Measurements from ENCODE around the gene GNPTAB. TPM values are rescaled to one million over a fixed set of nuclear protein-coding genes. Genes with fewer than 3 reads are reported as not detected.
"Not testable (repeated sequence)": the region's sequence is repeated elsewhere in the genome, so short reads cannot be mapped to it uniquely, and the experiment has no call there.

GNPTAB gene
- total and polyA plus RNA-seq, 2 donors (not counting 1 experiment from before 2014, with no cell fraction given), result 10.4 to 79.4 TPM

DNA sequence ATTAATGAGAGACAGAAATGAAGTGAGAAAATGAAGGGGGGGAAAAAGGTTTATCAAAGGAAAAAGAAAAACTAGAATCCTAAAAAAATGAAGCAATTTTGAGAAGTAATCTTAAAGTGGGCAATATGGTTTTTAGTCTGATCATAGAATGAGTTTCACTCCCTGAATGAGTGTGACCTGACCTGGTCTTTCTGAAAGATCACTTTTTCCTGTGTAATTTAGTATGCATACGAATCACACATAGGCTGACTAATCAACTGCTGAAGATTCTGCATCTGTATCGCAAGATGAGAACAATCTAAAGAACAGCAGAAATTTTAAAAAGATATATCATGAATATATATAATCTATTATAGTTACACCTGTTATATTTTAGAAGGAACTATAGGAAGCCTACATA lies 11.3 kb downstream of the GNPTAB start:
- TF ChIP-seq, protein P1, sequence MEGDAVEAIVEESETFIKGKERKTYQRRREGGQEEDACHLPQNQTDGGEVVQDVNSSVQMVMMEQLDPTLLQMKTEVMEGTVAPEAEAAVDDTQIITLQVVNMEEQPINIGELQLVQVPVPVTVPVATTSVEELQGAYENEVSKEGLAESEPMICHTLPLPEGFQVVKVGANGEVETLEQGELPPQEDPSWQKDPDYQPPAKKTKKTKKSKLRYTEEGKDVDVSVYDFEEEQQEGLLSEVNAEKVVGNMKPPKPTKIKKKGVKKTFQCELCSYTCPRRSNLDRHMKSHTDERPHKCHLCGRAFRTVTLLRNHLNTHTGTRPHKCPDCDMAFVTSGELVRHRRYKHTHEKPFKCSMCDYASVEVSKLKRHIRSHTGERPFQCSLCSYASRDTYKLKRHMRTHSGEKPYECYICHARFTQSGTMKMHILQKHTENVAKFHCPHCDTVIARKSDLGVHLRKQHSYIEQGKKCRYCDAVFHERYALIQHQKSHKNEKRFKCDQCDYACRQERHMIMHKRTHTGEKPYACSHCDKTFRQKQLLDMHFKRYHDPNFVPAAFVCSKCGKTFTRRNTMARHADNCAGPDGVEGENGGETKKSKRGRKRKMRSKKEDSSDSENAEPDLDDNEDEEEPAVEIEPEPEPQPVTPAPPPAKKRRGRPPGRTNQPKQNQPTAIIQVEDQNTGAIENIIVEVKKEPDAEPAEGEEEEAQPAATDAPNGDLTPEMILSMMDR (IDR thresholded peaks at IDR 0.05), result no peak
- intact Hi-C loops (cut with micrococcal nuclease), result no loop called here
- peaks cover 27% of the 10 kb centered on the region for H4K20me1 ChIP-seq (ENCODE audit: control insufficient read depth, insufficient read depth, low read length, poor library complexity, severe bottlenecking)
- Mint-ChIP-seq H3K27me3 (no peaks in the 10 kb centered on the region), H3K27ac (no peak overlapping the region), H3K4me3 (no peak overlapping the region), H3K9me3 (ENCODE audit: insufficient read depth) (no peaks in the 10 kb centered on the region), H3K4me1 (peaks cover 24% of the 10 kb centered on the region)
- DNase-seq (no peak), ATAC-seq (ENCODE audit: low read depth) (no peak)
- H3K4me3 ChIP-seq (ENCODE audit: control extremely low read depth in 1 of 5, extremely low read depth in 1 of 5, insufficient read depth in 1 of 5, low read depth in 2 of 5, low read length in 4 of 5), result no peak overlapping the region
- POLR2A ChIA-PET, result no interaction called here
- H3K4me2 ChIP-seq (replicated peaks; ENCODE audit: low read depth, low read length, poor library complexity, severe bottlenecking), result no peak overlapping the region
- H3K4me1 ChIP-seq (ENCODE audit: control insufficient read depth in 2 of 2, insufficient read depth in 2 of 2, low read length in 2 of 2), result peaks cover 6 to 7% of the 10 kb centered on the region in 2 donors
- no peaks in the 10 kb centered on the region for H3K27me3 ChIP-seq (replicated peaks in 1 of 4; ENCODE audit: control extremely low read depth in 1 of 4, control insufficient read depth in 3 of 4, insufficient read depth in 4 of 4, low read length in 3 of 4)
- WGBS (ENCODE audit: insufficient coverage), result no CpG with 5 or more reads among the region's 2 CpGs
- H3K36me3 ChIP-seq (replicated peaks in 1 of 2; ENCODE audit: control extremely low read depth in 1 of 2, control insufficient read depth in 1 of 2, extremely low read depth in 1 of 2, insufficient read depth in 2 of 2, low read length in 1 of 2), result no peaks in the 10 kb centered on the region
- peaks cover 81% of the 10 kb centered on the region for H3K79me2 ChIP-seq (ENCODE audit: control insufficient read depth, insufficient read depth, low read length)
- no peak overlapping the region for H3K27ac ChIP-seq (ENCODE audit: low read length in 2 of 2)
- H3K9ac ChIP-seq (ENCODE audit: low read length), result no peak overlapping the region
- H3K9me3 ChIP-seq (ENCODE audit: control extremely low read depth in 1 of 3, control insufficient read depth in 2 of 3, insufficient read depth in 1 of 3, low read length in 2 of 3), result peaks cover 0 to 5% (median 0%) of the 10 kb centered on the region in 3 donors
- H2AFZ ChIP-seq (ENCODE audit: insufficient read depth, low read depth, low read length, poor library complexity, severe bottlenecking), result no peak overlapping the region
- CTCF ChIA-PET, result interaction anchor here (0.6 to 1.5 kb wide), 2 partner anchors 16 to 46 kb away, joined by 3 to 6 read pairs; no protein-coding TSS in a partner anchor

DNA sequence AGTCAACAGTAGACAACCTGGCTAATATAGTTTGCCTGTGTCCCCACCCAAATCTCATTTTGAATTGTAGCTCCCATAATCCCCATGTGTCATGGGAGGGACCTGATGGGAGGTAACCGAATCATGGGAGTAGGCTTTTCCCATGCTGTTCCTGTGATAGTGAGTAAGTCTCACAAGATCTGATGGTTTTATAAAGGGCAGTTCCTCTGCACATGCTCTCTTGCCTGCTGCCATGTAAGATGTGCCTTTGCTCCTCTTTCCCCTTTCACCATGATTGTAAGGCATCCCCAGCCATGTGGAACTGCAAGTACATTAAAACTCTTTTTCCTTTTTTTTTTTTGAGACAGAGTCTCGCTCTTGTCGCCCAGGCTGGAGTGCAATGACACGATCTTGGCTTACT lies 12.1 kb downstream of the GNPTAB start:
- H3K4me3 Mint-ChIP-seq; CTCF ChIA-PET; H3K4me3 ChIP-seq (ENCODE audit: control extremely low read depth in 1 of 5, extremely low read depth in 1 of 5, insufficient read depth in 1 of 5, low read depth in 2 of 5, low read length in 4 of 5); H3K9me3 Mint-ChIP-seq (ENCODE audit: insufficient read depth); H2AFZ ChIP-seq (ENCODE audit: insufficient read depth, low read depth, low read length, poor library complexity, severe bottlenecking); H3K4me2 ChIP-seq (replicated peaks; ENCODE audit: low read depth, low read length, poor library complexity, severe bottlenecking); H3K27me3 Mint-ChIP-seq; H3K9me3 ChIP-seq (ENCODE audit: control extremely low read depth in 1 of 3, control insufficient read depth in 2 of 3, insufficient read depth in 1 of 3, low read length in 2 of 3); intact Hi-C loops (cut with micrococcal nuclease); H3K27ac Mint-ChIP-seq; H3K27ac ChIP-seq (ENCODE audit: low read length in 2 of 2); H3K27me3 ChIP-seq (replicated peaks in 1 of 4; ENCODE audit: control extremely low read depth in 1 of 4, control insufficient read depth in 3 of 4, insufficient read depth in 4 of 4, low read length in 3 of 4); H3K4me1 ChIP-seq (ENCODE audit: control insufficient read depth in 2 of 2, insufficient read depth in 2 of 2, low read length in 2 of 2); H3K9ac ChIP-seq (ENCODE audit: low read length); H3K36me3 ChIP-seq (replicated peaks in 1 of 2; ENCODE audit: control extremely low read depth in 1 of 2, control insufficient read depth in 1 of 2, extremely low read depth in 1 of 2, insufficient read depth in 2 of 2, low read length in 1 of 2); ATAC-seq (ENCODE audit: low read depth); DNase-seq: not testable (repeated sequence)
- WGBS (ENCODE audit: insufficient coverage), result no CpG with 5 or more reads among the region's 4 CpGs
- POLR2A ChIA-PET, result interaction anchor here (0.7 kb wide), 1 partner anchor 106 kb away, joined by 3 read pairs; no protein-coding TSS in a partner anchor
- Histone ChIP-seq H4K20me1 (ENCODE audit: control insufficient read depth, insufficient read depth, low read length, poor library complexity, severe bottlenecking) (peaks cover 27% of the 10 kb centered on the region), H3K79me2 (ENCODE audit: control insufficient read depth, insufficient read depth, low read length) (peaks cover 87% of the 10 kb centered on the region)
- H3K4me1 Mint-ChIP-seq, result peaks cover 19% of the 10 kb centered on the region
